MM.1S (cell line): ENCODE measurements around the gene GSTCD.

Source experiments
- DNase-seq: peaks from one replicate; pipeline ENCODE4 v3.0.0-alpha.2; 2015
- H2AFZ ChIP-seq: fragments of 300-600 bp; sonication (generic); 2 replicates; pipeline ENCODE4 v1.6.0; 2016; ENCODE audit warnings: antibody characterized with exemption, low read length
- H3F3A ChIP-seq: fragments of 300-600 bp; sonication (generic); 2 replicates; pipeline ENCODE4 v1.6.1; 2016; ENCODE audit warnings: mild to moderate bottlenecking, antibody characterized with exemption, low read length, moderate library complexity, mixed read lengths; ENCODE audit not compliant: insufficient read depth
- H3K27ac ChIP-seq: fragments of 300-600 bp; sonication (generic); 2 replicates; pipeline ENCODE4 v1.5.1; 2016; ENCODE audit warnings: mild to moderate bottlenecking, low read length
- H3K27me3 ChIP-seq: fragments of 300-600 bp; sonication (generic); replicated peaks from 2 replicates; pipeline ENCODE4 v1.6.0; 2016; ENCODE audit warnings: low read length; ENCODE audit not compliant: insufficient read depth
- H3K36me3 ChIP-seq: fragments of 300-600 bp; sonication (generic); replicated peaks from 2 replicates; pipeline ENCODE4 v1.6.1; 2016; ENCODE audit warnings: mild to moderate bottlenecking, low read length, mixed read lengths; ENCODE audit not compliant: insufficient read depth
- H3K4me1 ChIP-seq: fragments of 300-600 bp; sonication (generic); 2 replicates; pipeline ENCODE4 v1.6.1; 2016; ENCODE audit warnings: low read length, mixed read lengths
- H3K4me2 ChIP-seq: fragments of 300-600 bp; sonication (generic); 2 replicates; pipeline ENCODE4 v1.6.0; 2016; ENCODE audit warnings: low read depth, low read length
- H3K4me3 ChIP-seq: fragments of 300-600 bp; sonication (generic); 2 replicates; pipeline ENCODE4 v1.5.1; 2016; ENCODE audit warnings: low read length, mixed read lengths
- H3K79me2 ChIP-seq: fragments of 300-600 bp; sonication (generic); 2 replicates; pipeline ENCODE4 v1.6.1; 2016; ENCODE audit warnings: mixed run types, low read length, mixed read lengths
- H3K9ac ChIP-seq: fragments of 300-600 bp; sonication (generic); 2 replicates; pipeline ENCODE4 v1.6.1; 2016; ENCODE audit warnings: low read length, mixed read lengths
- H3K9me2 ChIP-seq: fragments of 300-600 bp; sonication (generic); replicated peaks from 2 replicates; pipeline ENCODE4 v1.6.1; 2016; ENCODE audit warnings: mild to moderate bottlenecking, low read length, mixed read lengths; ENCODE audit not compliant: insufficient read depth
- H3K9me3 ChIP-seq: fragments of 300-600 bp; sonication (generic); replicated peaks from 2 replicates; pipeline ENCODE4 v1.6.1; 2016; ENCODE audit warnings: mild to moderate bottlenecking, low read length, mixed read lengths; ENCODE audit not compliant: insufficient read depth
- H4K20me1 ChIP-seq: fragments of 300-600 bp; sonication (generic); 2 replicates; pipeline ENCODE4 v1.6.1; 2016; ENCODE audit warnings: mild to moderate bottlenecking, low read length, moderate library complexity, mixed read lengths; ENCODE audit not compliant: insufficient read depth
- EZH2 ChIP-seq: fragments of 300-600 bp; sonication (generic); optimal IDR thresholded peaks from 2 replicates; pipeline ENCODE3; 2017; ENCODE audit warnings: low read depth, mild to moderate bottlenecking, antibody characterized with exemption, low read length, mixed read lengths
- EZH2phosphoT487 ChIP-seq: fragments of 300-600 bp; sonication (generic); IDR thresholded peaks from 2 replicates; pipeline ENCODE4 v1.6.1; 2018; ENCODE audit warnings: antibody characterized with exemption, low read length
- TF ChIP-seq, protein P1 (sequence below): fragments of 300-600 bp; sonication (generic); IDR thresholded peaks from 2 replicates; pipeline ENCODE4 v1.5.1; 2016; ENCODE audit warnings: antibody characterized with exemption, low read length, mixed read lengths

GSTCD gene

DNA sequence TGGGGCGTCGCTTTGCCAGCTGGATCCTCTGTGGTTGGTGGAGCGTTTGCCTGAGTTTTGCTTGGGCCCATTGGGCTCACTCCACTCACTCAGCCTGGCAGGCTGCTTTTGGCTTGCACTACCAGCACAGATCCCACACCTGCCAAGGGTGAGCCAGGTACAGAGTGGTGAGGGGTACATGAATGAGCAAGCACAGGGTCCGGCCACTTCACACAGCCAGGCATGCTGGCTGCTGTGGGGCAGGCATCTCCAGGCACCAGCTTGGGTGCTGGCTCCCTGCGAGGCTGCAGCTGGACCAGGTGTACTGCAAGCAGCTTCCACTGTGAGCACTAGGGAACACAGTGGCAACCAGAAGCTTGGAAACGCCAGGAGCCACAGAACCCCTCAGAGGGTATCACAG lies 126.6 kb downstream of the GSTCD start:
- Histone ChIP-seq H3K27ac (no peak overlapping the region), H2AFZ (no peak overlapping the region), H4K20me1 (no peaks in the 10 kb centered on the region), H3K9me3 (no peaks in the 10 kb centered on the region), H3K4me2 (no peak overlapping the region), H3K79me2 (no peaks in the 10 kb centered on the region), H3K9ac (no peak overlapping the region), H3K9me2 (no peaks in the 10 kb centered on the region), H3K4me1 (no peaks in the 10 kb centered on the region), H3K27me3 (no peaks in the 10 kb centered on the region), H3K36me3 (no peaks in the 10 kb centered on the region), H3F3A (no peaks in the 10 kb centered on the region), H3K4me3 (no peak overlapping the region)
- DNase-seq: no peak
- TF ChIP-seq, protein P1, sequence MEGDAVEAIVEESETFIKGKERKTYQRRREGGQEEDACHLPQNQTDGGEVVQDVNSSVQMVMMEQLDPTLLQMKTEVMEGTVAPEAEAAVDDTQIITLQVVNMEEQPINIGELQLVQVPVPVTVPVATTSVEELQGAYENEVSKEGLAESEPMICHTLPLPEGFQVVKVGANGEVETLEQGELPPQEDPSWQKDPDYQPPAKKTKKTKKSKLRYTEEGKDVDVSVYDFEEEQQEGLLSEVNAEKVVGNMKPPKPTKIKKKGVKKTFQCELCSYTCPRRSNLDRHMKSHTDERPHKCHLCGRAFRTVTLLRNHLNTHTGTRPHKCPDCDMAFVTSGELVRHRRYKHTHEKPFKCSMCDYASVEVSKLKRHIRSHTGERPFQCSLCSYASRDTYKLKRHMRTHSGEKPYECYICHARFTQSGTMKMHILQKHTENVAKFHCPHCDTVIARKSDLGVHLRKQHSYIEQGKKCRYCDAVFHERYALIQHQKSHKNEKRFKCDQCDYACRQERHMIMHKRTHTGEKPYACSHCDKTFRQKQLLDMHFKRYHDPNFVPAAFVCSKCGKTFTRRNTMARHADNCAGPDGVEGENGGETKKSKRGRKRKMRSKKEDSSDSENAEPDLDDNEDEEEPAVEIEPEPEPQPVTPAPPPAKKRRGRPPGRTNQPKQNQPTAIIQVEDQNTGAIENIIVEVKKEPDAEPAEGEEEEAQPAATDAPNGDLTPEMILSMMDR: no peak
- TF ChIP-seq EZH2phosphoT487 (no peak), EZH2 (no peak)

DNA sequence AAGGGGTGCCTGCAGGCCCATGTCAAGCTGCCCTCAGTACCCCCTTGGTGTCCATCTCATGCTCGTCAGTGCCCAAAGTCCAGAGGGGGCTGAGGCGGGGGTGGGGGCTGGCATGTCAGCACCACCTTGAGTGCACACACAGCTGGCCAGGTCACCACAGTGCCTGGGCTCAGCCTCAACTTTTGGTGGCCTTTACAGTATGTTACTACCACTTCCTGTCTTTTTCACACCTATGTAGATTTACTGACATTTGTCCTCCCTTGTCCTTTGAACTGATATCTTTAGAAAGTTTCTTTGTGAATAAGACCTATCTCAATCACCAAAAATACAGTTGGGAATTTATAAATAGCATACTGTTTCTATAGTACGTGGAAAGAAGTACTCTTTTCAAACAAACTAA lies 128.0 kb downstream of the GSTCD start:
- H4K20me1 ChIP-seq: no peaks in the 10 kb centered on the region
- TF ChIP-seq, protein P1: no peak
- TF ChIP-seq EZH2phosphoT487 (no peak), EZH2 (no peak)
- H3K4me1 ChIP-seq: no peaks in the 10 kb centered on the region
- H3K4me2 ChIP-seq: no peak overlapping the region
- no peak overlapping the region for H2AFZ ChIP-seq
- H3K27me3 ChIP-seq: no peaks in the 10 kb centered on the region
- no peak overlapping the region for H3K4me3 ChIP-seq
- H3F3A ChIP-seq: no peaks in the 10 kb centered on the region
- no peak for DNase-seq
- H3K27ac ChIP-seq: no peak overlapping the region
- H3K79me2 ChIP-seq: no peaks in the 10 kb centered on the region
- H3K9me3 ChIP-seq: no peaks in the 10 kb centered on the region
- no peaks in the 10 kb centered on the region for H3K9me2 ChIP-seq
- no peaks in the 10 kb centered on the region for H3K36me3 ChIP-seq
- no peak overlapping the region for H3K9ac ChIP-seq

DNA sequence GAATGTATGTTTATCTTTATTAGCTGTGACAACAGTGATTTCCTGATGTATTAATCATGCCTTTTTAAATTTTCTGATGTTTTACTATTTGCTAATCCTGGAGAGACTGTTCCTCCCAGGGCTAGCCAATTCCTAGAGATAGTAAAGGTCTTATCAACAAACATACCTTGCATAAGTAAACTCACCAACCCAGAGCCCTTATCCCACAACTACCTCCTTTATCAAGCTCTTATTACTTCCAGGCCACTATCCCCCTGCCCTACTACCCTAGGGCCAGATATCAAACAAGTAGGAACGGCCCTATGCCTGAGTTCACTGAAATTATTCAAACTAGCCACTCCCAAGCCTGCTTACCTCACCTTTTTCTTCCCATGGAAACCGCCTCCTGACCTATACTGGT lies 128.5 kb downstream of the GSTCD start:
- no peak overlapping the region for H3K4me2 ChIP-seq
- no peaks in the 10 kb centered on the region for H3K36me3 ChIP-seq

More for the DNA sequence above, 128.5 kb downstream of the GSTCD start:
- no peaks in the 10 kb centered on the region for H3F3A ChIP-seq
- H3K79me2 ChIP-seq: no peaks in the 10 kb centered on the region
- no peaks in the 10 kb centered on the region for H3K27me3 ChIP-seq
- H3K4me1 ChIP-seq: no peaks in the 10 kb centered on the region
- no peak overlapping the region for H3K4me3 ChIP-seq
- no peak overlapping the region for H3K27ac ChIP-seq
- TF ChIP-seq EZH2phosphoT487 (no peak), EZH2 (no peak)
- TF ChIP-seq, protein P1: no peak
- H3K9me3 ChIP-seq: no peaks in the 10 kb centered on the region
- no peaks in the 10 kb centered on the region for H4K20me1 ChIP-seq
- H2AFZ ChIP-seq: no peak overlapping the region
- DNase-seq: no peak
- H3K9ac ChIP-seq: no peak overlapping the region
- H3K9me2 ChIP-seq: no peaks in the 10 kb centered on the region
